GM18520 (cell line): Measurements from ENCODE around the gene EMP2.

Experiments used
- ATAC-seq: cut with Tn5 transposase; IDR thresholded peaks from one replicate; pipeline ENCODE4 v1.9.1; 2021; ENCODE audit not compliant: unreplicated experiment

Gene EMP2

GRCh38 chr16:10493276-10493675 lies 87.1 kb downstream of the EMP2 start:
- ATAC-seq = no peak

DNA sequence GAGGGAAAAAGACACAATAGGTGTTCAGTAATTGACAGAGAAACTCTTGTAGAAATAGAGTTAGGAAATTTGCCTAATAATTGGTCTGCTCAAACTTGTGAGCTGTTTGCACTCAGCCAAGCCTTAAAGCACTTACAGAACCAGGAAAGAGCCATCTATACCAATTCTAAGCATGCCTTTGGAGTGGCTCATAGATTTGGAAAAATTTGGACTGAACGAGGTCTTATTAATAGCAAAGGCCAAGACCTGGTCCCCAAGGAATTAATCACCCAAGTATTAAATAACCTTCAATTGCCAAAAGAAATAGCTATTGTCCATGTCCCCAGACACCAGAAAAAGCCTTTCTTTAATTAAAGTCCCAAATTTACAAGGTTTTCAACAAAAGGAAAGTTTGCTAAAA lies 90.3 kb downstream of the EMP2 start:
- no peak for ATAC-seq

GRCh38 chr16:10485698-10486382 lies 94.6 kb downstream of the EMP2 start:
- no peak for ATAC-seq

DNA sequence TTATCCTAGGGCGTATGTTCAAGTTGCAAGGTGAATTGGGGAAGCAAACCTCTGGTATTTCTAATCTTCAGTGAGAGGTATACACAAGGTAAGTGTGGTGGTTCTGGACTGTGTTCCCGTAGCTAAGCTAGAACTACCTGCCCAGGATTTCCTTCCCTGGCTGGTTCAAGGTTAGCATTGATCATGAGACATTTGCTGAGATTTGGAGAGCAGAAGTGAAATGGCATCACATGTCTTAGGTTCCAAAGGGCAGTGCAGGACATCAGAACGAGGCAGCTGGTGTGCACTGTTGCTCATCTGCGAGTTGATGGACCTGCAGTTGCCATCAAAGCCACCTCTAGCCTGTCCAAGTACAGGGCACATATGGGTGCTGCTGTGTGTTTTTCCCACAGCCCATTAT lies 95.2 kb downstream of the EMP2 start:
- no peak for ATAC-seq

DNA sequence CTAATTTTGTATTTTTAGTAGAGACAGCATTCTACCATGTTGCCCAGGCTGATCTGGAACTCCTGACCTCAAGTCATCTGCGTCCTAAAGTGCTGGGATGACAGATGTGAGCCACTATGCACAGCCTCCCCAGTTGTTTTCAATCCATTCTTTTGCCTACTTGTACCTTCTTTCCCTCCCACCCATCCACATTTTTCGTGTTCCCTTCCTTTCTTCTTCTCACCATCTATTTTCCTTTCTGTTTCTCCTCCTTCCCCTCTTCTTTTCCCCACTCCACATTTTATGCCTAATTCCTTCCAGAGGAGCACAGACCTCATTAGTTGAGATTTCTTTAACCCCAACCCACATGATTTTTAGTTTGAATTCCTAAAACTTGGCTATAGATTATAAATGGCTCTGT lies 100.2 kb downstream of the EMP2 start:
- ATAC-seq = no peak
